ENCODE data around the gene PLOD3. TPM values are rescaled to one million over a fixed set of nuclear protein-coding genes. Genes with fewer than 3 reads are reported as not detected.

The PLOD3 gene
- polyA plus RNA-seq, 1 donor (not counting 4 experiments of a cell fraction or from before 2014, with no cell fraction given): 31.6 TPM

DNA sequence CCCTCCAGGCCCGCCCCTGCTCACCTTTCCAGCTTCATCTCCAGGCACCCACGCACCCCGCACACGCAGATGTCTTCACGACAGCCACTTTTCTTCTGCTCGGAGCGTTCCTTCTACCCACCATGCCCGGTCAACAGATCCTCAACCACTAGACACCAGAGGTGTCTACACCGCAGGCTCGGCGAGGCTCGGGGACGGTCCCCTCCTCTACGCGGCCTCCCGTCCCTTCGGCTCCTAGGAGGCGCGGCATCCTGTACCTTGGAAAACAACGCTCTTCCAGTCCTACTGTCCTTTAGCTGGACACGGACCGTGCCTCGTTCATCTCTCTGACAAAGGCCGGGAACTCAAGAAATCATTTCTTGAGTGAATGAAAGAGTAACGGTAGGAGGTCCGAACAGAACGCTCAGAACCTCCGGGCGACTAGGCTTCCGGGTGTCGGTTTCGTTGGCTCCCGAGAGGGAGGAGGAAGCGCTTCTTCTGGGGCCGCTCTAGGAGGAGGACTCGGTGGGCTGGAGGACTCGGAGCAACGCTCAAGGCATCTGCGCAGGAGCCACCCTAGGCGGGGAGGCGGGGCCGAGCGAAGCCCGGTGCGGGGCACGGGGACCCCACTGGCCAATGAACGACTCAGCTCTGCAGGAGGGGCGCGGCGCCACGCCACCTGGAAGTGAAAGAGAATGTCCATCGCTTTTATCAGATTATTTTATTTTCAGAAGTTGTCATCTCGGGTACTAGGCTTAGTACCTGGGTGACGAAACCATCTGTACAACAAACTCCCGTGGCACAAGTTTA lies 34.7 kb upstream of the PLOD3 start:
- dilution Hi-C loops (cut with MboI; ENCODE audit: extremely low pct_ligation_motif_present, low sequenced_read_pairs): no loop called here

DNA sequence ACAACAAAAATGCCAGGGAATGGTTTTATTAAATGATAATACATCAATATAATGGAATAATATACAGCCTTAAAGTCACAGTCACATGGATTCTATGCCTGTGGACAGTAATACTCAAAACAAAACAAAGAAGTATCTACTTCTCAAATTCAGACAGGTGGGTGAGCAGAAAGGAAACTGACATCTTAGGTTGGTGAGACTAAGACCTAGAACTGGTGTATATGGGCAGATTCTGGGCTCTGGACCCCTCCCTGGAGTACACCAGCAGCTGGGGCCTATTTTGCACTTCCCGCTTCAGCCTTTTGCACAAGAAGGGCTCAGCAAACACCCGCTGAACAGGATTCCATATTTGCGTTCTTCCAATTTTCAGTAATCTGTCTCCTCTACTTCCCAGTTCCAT lies 32.9 kb upstream of the PLOD3 start:
- peaks cover 1 to 11% of the 10 kb centered on the region in 2 experiments for H3K36me3 ChIP-seq (ENCODE audit: control insufficient read depth in 2 of 2, extremely low read depth in 1 of 2, insufficient read depth in 2 of 2, low read length in 2 of 2)
- no peak overlapping the region for H3K4me3 ChIP-seq (ENCODE audit: control insufficient read depth in 2 of 3, extremely low read depth in 1 of 3, insufficient read depth in 2 of 3, low read depth in 1 of 3, low read length in 3 of 3)
- no peaks in the 10 kb centered on the region for H3K27me3 ChIP-seq (ENCODE audit: control insufficient read depth, extremely low read depth, insufficient read depth, low read length)
- no peaks in the 10 kb centered on the region for H4K20me1 ChIP-seq (ENCODE audit: control insufficient read depth, extremely low read depth, insufficient read depth, low read length)
- dilution Hi-C loops (cut with MboI; ENCODE audit: extremely low pct_ligation_motif_present, low sequenced_read_pairs): no loop called here
- peaks cover 11% of the 10 kb centered on the region for H3K4me1 ChIP-seq (ENCODE audit: control insufficient read depth, extremely low read depth, insufficient read depth, low read length)
- H3K27ac ChIP-seq (ENCODE audit: control insufficient read depth, insufficient read depth, low read length): no peak overlapping the region
- peaks cover 52% of the 10 kb centered on the region for H3K79me2 ChIP-seq (ENCODE audit: control insufficient read depth, insufficient read depth, low read length)
- FAIRE-seq: no peak
- TF ChIP-seq, protein P1, sequence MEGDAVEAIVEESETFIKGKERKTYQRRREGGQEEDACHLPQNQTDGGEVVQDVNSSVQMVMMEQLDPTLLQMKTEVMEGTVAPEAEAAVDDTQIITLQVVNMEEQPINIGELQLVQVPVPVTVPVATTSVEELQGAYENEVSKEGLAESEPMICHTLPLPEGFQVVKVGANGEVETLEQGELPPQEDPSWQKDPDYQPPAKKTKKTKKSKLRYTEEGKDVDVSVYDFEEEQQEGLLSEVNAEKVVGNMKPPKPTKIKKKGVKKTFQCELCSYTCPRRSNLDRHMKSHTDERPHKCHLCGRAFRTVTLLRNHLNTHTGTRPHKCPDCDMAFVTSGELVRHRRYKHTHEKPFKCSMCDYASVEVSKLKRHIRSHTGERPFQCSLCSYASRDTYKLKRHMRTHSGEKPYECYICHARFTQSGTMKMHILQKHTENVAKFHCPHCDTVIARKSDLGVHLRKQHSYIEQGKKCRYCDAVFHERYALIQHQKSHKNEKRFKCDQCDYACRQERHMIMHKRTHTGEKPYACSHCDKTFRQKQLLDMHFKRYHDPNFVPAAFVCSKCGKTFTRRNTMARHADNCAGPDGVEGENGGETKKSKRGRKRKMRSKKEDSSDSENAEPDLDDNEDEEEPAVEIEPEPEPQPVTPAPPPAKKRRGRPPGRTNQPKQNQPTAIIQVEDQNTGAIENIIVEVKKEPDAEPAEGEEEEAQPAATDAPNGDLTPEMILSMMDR (optimal IDR thresholded peaks at IDR 0.05 in 1 of 3, IDR thresholded peaks at IDR 0.05 in 1 of 3, conservative IDR thresholded peaks at IDR 0.05 in 1 of 3; ENCODE audit: extremely low read depth in 1 of 3, insufficient read depth in 2 of 3, low read length in 3 of 3): no peak
- TF ChIP-seq EZH2 (IDR thresholded peaks at IDR 0.05; ENCODE audit: low read length): no peak
- no peaks in the 10 kb centered on the region for H3K9me1 ChIP-seq (ENCODE audit: control insufficient read depth, extremely low read depth, insufficient read depth, low read length)
- DNase-seq (ENCODE audit: low read depth, low spot score): no peak
- H3K9ac ChIP-seq (ENCODE audit: control insufficient read depth, extremely low read depth, insufficient read depth, low read length): no peak overlapping the region
- H3K9me3 ChIP-seq (ENCODE audit: control insufficient read depth, low read depth, low read length): no peaks in the 10 kb centered on the region
- H2AFZ ChIP-seq (ENCODE audit: control insufficient read depth, low read length): no peak overlapping the region
- H3K4me2 ChIP-seq (ENCODE audit: control insufficient read depth, extremely low read depth, insufficient read depth, low read depth, low read length): peak overlapping the region; percentile 82

More for the DNA sequence above, 34.7 kb upstream of the PLOD3 start:
- Histone ChIP-seq H3K4me3 (ENCODE audit: control insufficient read depth in 2 of 3, extremely low read depth in 1 of 3, insufficient read depth in 2 of 3, low read depth in 1 of 3, low read length in 3 of 3) (peak overlapping the region; percentile 84 to 98 (median 86)), H3K4me1 (ENCODE audit: control insufficient read depth, extremely low read depth, insufficient read depth, low read length) (peaks cover 10% of the 10 kb centered on the region), H3K27me3 (ENCODE audit: control insufficient read depth, extremely low read depth, insufficient read depth, low read length) (no peaks in the 10 kb centered on the region), H2AFZ (ENCODE audit: control insufficient read depth, low read length) (peak overlapping the region; percentile 99), H4K20me1 (ENCODE audit: control insufficient read depth, extremely low read depth, insufficient read depth, low read length) (no peaks in the 10 kb centered on the region), H3K27ac (ENCODE audit: control insufficient read depth, insufficient read depth, low read length) (peak overlapping the region; percentile 88), H3K4me2 (ENCODE audit: control insufficient read depth, extremely low read depth, insufficient read depth, low read depth, low read length) (peak overlapping the region; percentile 82), H3K9me3 (ENCODE audit: control insufficient read depth, low read depth, low read length) (no peaks in the 10 kb centered on the region), H3K9me1 (ENCODE audit: control insufficient read depth, extremely low read depth, insufficient read depth, low read length) (no peaks in the 10 kb centered on the region), H3K36me3 (ENCODE audit: control insufficient read depth in 2 of 2, extremely low read depth in 1 of 2, insufficient read depth in 2 of 2, low read length in 2 of 2) (peaks cover 0 to 6% of the 10 kb centered on the region in 2 experiments), H3K79me2 (ENCODE audit: control insufficient read depth, insufficient read depth, low read length) (peaks cover 42% of the 10 kb centered on the region), H3K9ac (ENCODE audit: control insufficient read depth, extremely low read depth, insufficient read depth, low read length) (peak overlapping the region; percentile 94)
- DNase-seq (ENCODE audit: low read depth, low spot score): peak; percentile 78
- no peak for TF ChIP-seq EZH2 (IDR thresholded peaks at IDR 0.05; ENCODE audit: low read length)
- TF ChIP-seq, protein P1 (optimal IDR thresholded peaks at IDR 0.05 in 1 of 3, IDR thresholded peaks at IDR 0.05 in 1 of 3, conservative IDR thresholded peaks at IDR 0.05 in 1 of 3; ENCODE audit: extremely low read depth in 1 of 3, insufficient read depth in 2 of 3, low read length in 3 of 3): no peak
- FAIRE-seq: peak; percentile 34

Data from keratinocyte (primary cell).